ENCODE results near the gene GFRA4.

Gene GFRA4

DNA sequence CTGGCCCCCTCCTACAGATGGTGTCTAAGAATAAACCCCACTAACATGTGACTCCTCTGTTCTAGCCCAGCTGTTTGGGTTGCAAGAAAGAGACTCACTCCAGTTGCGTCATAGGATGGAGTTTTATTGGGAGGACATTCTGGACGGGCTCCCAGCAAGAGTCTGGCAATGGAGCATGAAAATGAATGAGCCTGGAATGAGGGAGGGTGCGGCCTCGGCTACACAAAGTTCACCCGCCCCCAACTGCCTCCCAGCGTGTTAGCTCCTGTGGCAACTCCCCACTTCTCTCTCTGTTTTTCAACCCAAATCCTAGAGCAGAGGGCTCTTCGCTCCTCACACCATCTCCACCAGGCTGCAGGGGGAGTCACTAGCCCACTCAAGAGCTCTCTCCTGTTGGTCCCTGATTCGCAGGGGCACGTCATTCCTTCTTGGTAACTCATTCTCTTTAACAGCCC is 23.7 kb upstream of the GFRA4 start:
- TF ChIP-seq TOX (CRISPR knock-in tag; IDR thresholded peaks at IDR 0.05; ENCODE audit: borderline replicate concordance) (no peak), ZNF70 (CRISPR knock-in tag; IDR thresholded peaks at IDR 0.05) (no peak), ZC3H10 (CRISPR knock-in tag; IDR thresholded peaks at IDR 0.05) (no peak), SNAI2 (CRISPR knock-in tag; IDR thresholded peaks at IDR 0.05) (no peak), ZNF565 (CRISPR knock-in tag; conservative IDR thresholded peaks at IDR 0.05; ENCODE audit: low read depth) (no peak), TCF4 (CRISPR knock-in tag; IDR thresholded peaks at IDR 0.05; ENCODE audit: borderline replicate concordance) (no peak), ARNTL (CRISPR knock-in tag; IDR thresholded peaks at IDR 0.05; ENCODE audit: borderline replicate concordance, low read depth) (no peak), ZFP30 (CRISPR knock-in tag; IDR thresholded peaks at IDR 0.05) (no peak), GLIS3 (CRISPR knock-in tag; IDR thresholded peaks at IDR 0.05) (no peak), OSR1 (CRISPR knock-in tag; IDR thresholded peaks at IDR 0.05) (no peak)
- TF ChIP-seq, protein P1, sequence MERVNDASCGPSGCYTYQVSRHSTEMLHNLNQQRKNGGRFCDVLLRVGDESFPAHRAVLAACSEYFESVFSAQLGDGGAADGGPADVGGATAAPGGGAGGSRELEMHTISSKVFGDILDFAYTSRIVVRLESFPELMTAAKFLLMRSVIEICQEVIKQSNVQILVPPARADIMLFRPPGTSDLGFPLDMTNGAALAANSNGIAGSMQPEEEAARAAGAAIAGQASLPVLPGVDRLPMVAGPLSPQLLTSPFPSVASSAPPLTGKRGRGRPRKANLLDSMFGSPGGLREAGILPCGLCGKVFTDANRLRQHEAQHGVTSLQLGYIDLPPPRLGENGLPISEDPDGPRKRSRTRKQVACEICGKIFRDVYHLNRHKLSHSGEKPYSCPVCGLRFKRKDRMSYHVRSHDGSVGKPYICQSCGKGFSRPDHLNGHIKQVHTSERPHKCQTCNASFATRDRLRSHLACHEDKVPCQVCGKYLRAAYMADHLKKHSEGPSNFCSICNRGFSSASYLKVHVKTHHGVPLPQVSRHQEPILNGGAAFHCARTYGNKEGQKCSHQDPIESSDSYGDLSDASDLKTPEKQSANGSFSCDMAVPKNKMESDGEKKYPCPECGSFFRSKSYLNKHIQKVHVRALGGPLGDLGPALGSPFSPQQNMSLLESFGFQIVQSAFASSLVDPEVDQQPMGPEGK (CRISPR knock-in tag; IDR thresholded peaks at IDR 0.05; ENCODE audit: borderline replicate concordance), result no peak
- TF ChIP-seq, protein P2, sequence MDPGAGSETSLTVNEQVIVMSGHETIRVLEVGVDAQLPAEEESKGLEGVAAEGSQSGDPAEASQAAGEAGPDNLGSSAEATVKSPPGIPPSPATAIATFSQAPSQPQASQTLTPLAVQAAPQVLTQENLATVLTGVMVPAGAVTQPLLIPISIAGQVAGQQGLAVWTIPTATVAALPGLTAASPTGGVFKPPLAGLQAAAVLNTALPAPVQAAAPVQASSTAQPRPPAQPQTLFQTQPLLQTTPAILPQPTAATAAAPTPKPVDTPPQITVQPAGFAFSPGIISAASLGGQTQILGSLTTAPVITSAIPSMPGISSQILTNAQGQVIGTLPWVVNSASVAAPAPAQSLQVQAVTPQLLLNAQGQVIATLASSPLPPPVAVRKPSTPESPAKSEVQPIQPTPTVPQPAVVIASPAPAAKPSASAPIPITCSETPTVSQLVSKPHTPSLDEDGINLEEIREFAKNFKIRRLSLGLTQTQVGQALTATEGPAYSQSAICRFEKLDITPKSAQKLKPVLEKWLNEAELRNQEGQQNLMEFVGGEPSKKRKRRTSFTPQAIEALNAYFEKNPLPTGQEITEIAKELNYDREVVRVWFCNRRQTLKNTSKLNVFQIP (CRISPR knock-in tag; IDR thresholded peaks at IDR 0.05; ENCODE audit: borderline replicate concordance, low read depth), result no peak
- ATAC-seq, result peak; percentile 10; the same call in 2 of the 3 replicates

DNA sequence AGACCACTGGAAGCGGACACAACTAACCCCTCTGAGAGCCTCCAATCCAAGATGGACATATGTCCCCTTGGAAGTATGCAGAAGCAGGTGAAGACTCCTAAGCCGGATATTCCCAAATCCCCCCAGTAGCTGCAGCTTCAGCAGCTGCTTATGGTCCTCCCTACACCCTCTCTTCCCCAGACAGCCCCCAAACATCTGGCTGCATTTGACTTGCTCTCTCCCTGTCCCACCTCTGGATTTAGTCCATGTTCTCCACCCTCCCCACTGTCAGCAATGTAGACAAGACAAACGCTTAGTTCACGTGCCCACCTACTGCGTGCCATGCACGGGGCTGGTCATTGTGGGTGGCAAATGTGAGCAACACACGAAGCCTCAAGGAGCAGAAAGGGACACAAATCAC is 23.2 kb upstream of the GFRA4 start:
- TF ChIP-seq ZFP3 (CRISPR knock-in tag; IDR thresholded peaks at IDR 0.05) (no peak), ARNTL (CRISPR knock-in tag; IDR thresholded peaks at IDR 0.05; ENCODE audit: borderline replicate concordance, low read depth) (no peak), ZNF70 (CRISPR knock-in tag; IDR thresholded peaks at IDR 0.05) (no peak), ZC3H10 (CRISPR knock-in tag; IDR thresholded peaks at IDR 0.05) (no peak), BACH2 (CRISPR knock-in tag; IDR thresholded peaks at IDR 0.05; ENCODE audit: borderline replicate concordance) (no peak), GLIS3 (CRISPR knock-in tag; IDR thresholded peaks at IDR 0.05) (no peak), RARB (CRISPR knock-in tag; IDR thresholded peaks at IDR 0.05) (no peak), ZNF565 (CRISPR knock-in tag; conservative IDR thresholded peaks at IDR 0.05; ENCODE audit: low read depth) (no peak), OSR1 (CRISPR knock-in tag; IDR thresholded peaks at IDR 0.05) (no peak), ZNF8 (CRISPR knock-in tag; IDR thresholded peaks at IDR 0.05) (no peak), TCF4 (CRISPR knock-in tag; IDR thresholded peaks at IDR 0.05; ENCODE audit: borderline replicate concordance) (no peak), ISL1 (CRISPR knock-in tag; IDR thresholded peaks at IDR 0.05) (no peak), ESRRG (CRISPR knock-in tag; IDR thresholded peaks at IDR 0.05) (no peak), PPARA (CRISPR knock-in tag; IDR thresholded peaks at IDR 0.05; ENCODE audit: borderline replicate concordance) (no peak)
- TF ChIP-seq, protein P3, sequence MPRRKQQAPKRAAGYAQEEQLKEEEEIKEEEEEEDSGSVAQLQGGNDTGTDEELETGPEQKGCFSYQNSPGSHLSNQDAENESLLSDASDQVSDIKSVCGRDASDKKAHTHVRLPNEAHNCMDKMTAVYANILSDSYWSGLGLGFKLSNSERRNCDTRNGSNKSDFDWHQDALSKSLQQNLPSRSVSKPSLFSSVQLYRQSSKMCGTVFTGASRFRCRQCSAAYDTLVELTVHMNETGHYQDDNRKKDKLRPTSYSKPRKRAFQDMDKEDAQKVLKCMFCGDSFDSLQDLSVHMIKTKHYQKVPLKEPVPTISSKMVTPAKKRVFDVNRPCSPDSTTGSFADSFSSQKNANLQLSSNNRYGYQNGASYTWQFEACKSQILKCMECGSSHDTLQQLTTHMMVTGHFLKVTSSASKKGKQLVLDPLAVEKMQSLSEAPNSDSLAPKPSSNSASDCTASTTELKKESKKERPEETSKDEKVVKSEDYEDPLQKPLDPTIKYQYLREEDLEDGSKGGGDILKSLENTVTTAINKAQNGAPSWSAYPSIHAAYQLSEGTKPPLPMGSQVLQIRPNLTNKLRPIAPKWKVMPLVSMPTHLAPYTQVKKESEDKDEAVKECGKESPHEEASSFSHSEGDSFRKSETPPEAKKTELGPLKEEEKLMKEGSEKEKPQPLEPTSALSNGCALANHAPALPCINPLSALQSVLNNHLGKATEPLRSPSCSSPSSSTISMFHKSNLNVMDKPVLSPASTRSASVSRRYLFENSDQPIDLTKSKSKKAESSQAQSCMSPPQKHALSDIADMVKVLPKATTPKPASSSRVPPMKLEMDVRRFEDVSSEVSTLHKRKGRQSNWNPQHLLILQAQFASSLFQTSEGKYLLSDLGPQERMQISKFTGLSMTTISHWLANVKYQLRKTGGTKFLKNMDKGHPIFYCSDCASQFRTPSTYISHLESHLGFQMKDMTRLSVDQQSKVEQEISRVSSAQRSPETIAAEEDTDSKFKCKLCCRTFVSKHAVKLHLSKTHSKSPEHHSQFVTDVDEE (CRISPR knock-in tag; IDR thresholded peaks at IDR 0.05), result no peak
- TF ChIP-seq, protein P1 (CRISPR knock-in tag; IDR thresholded peaks at IDR 0.05; ENCODE audit: borderline replicate concordance), result no peak
- TF ChIP-seq, protein P4, sequence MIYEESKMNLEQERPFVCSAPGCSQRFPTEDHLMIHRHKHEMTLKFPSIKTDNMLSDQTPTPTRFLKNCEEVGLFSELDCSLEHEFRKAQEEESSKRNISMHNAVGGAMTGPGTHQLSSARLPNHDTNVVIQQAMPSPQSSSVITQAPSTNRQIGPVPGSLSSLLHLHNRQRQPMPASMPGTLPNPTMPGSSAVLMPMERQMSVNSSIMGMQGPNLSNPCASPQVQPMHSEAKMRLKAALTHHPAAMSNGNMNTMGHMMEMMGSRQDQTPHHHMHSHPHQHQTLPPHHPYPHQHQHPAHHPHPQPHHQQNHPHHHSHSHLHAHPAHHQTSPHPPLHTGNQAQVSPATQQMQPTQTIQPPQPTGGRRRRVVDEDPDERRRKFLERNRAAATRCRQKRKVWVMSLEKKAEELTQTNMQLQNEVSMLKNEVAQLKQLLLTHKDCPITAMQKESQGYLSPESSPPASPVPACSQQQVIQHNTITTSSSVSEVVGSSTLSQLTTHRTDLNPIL (CRISPR knock-in tag; IDR thresholded peaks at IDR 0.05; ENCODE audit: low read depth), result no peak
- TF ChIP-seq, protein P5, sequence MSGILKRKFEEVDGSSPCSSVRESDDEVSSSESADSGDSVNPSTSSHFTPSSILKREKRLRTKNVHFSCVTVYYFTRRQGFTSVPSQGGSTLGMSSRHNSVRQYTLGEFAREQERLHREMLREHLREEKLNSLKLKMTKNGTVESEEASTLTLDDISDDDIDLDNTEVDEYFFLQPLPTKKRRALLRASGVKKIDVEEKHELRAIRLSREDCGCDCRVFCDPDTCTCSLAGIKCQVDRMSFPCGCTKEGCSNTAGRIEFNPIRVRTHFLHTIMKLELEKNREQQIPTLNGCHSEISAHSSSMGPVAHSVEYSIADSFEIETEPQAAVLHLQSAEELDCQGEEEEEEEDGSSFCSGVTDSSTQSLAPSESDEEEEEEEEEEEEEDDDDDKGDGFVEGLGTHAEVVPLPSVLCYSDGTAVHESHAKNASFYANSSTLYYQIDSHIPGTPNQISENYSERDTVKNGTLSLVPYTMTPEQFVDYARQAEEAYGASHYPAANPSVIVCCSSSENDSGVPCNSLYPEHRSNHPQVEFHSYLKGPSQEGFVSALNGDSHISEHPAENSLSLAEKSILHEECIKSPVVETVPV (CRISPR knock-in tag; IDR thresholded peaks at IDR 0.05), result no peak
- ATAC-seq, result no peak
